Left lung (tissue), 10 donors: ENCODE measurements around the gene R3HDM4. TPM values are rescaled to one million over a fixed set of nuclear protein-coding genes. Genes with fewer than 3 reads are reported as not detected.

Experiments
- ATAC-seq: fragments of 200-7000 bp; cut with Tn5 transposase; one replicate; pipeline ENCODE4 v1.9.1; 2020; ENCODE audit warnings: moderate library complexity
- DNase-seq, 4 donors: peaks; one replicate each; pipeline ENCODE4 v3.0.0-alpha.2; 2013 to 2020
- H3K27ac ChIP-seq, 2 donors: fragments of 200-600 bp; sonication (generic) in 1 of 2; one replicate each; pipeline versions ENCODE4 v1.5.0 to v1.8.0; 2020 to 2021
- H3K27me3 ChIP-seq, 2 donors: fragments of 200-600 bp; sonication (generic) in 1 of 2; one replicate each; pipeline versions ENCODE4 v1.5.0 to v1.8.0; 2020 to 2021
- H3K36me3 ChIP-seq, 2 donors: fragments of 200-600 bp; sonication (generic) in 1 of 2; one replicate each; pipeline versions ENCODE4 v1.5.0 to v1.8.0; 2020 to 2021
- H3K4me1 ChIP-seq, 2 donors: fragments of 200-600 bp; one replicate each; pipeline ENCODE4 v1.8.0; 2021
- H3K4me3 ChIP-seq, 2 donors: fragments of 200-600 bp; sonication (generic) in 1 of 2; one replicate each; pipeline versions ENCODE4 v1.5.0 to v1.8.0; 2020 to 2021; ENCODE audit warnings: mild to moderate bottlenecking in 1 of 2
- H3K9me3 ChIP-seq, 2 donors: fragments of 200-600 bp; sonication (generic) in 1 of 2; one replicate each; pipeline versions ENCODE4 v1.5.0 to v1.8.0; 2020 to 2021
- CTCF ChIP-seq, 2 donors: fragments of 200-600 bp; sonication (generic) in 1 of 2; IDR thresholded peaks; one replicate each; pipeline versions ENCODE4 v1.5.0 to v1.8.0; 2021; ENCODE audit warnings: antibody characterized with exemption in 2 of 2
- intact Hi-C, 2 donors: fragments of 100-400 bp; cut with DNase I; formaldehyde crosslinking; loops; one replicate each; pipeline versions ENCODE4 v1.11.2 to v1.14.2; 2022
- polyA plus RNA-seq, 6 donors: library from polyadenylated mRNA; unstranded; fragments of 120-200 nt; gene quantifications; one replicate each; pipeline ENCODE4 v1.2.1, GENCODE V29; 2013; ENCODE audit not compliant: insufficient read length in 6 of 6
- total RNA-seq, 2 donors: library from RNA; stranded (reverse); fragmentation: NEBNext Ultra II Directional; extraction: Animal tissue kit (Norgen Biotek cat#: 25700); gene quantifications; one replicate each; pipeline ENCODE4 v1.2.1, GENCODE V29; 2021
- donor health status: DM: no; HTN: yes; CAD: no.
- donor health status: DM: no; HTN: no; CAD: no.

Gene R3HDM4
- total and polyA plus RNA-seq, 8 donors = 28.8 to 66.3 (median 39.0) TPM

GRCh38 chr19:919199-920050 lies 6.4 kb upstream of the R3HDM4 start:
- no peak for TF ChIP-seq CTCF (IDR thresholded peaks at IDR 0.05)
- Histone ChIP-seq H3K36me3 (no peaks in the 10 kb centered on the region), H3K27me3 (peaks cover 45 to 56% of the 10 kb centered on the region in 2 donors), H3K4me3 (peak overlapping the region in 1 of 2 donors; percentile 22), H3K27ac (no peak overlapping the region), H3K4me1 (peaks cover 12 to 76% of the 10 kb centered on the region in 2 donors), H3K9me3 (no peaks in the 10 kb centered on the region)
- ATAC-seq (no peak), DNase-seq (no peak)
- intact Hi-C loops = loop anchor here (5.0 kb wide), 3 partner anchors 62 to 152 kb away; partner anchors contain the start of genes CFD (in 1 of the 2) and WDR18 (in 1 of the 2)

GRCh38 chr19:918481-919198 lies 5.6 kb upstream of the R3HDM4 start:
- intact Hi-C loops = loop anchor here in 1 of 2 donors (5.0 kb wide), 2 partner anchors 61 to 151 kb away; partner anchors contain the start of gene CFD
- H3K4me1 ChIP-seq = peaks cover 14 to 76% of the 10 kb centered on the region in 2 donors
- DNase-seq (no peak), ATAC-seq (no peak)
- H3K9me3 ChIP-seq = no peaks in the 10 kb centered on the region
- peaks cover 45 to 56% of the 10 kb centered on the region in 2 donors for H3K27me3 ChIP-seq
- H3K27ac ChIP-seq = no peak overlapping the region
- no peak overlapping the region for H3K4me3 ChIP-seq
- H3K36me3 ChIP-seq = no peaks in the 10 kb centered on the region
- TF ChIP-seq CTCF (IDR thresholded peaks at IDR 0.05) = no peak

GRCh38 chr19:918152-918437 lies 5.1 kb upstream of the R3HDM4 start:
- no peak for TF ChIP-seq CTCF (IDR thresholded peaks at IDR 0.05)
- intact Hi-C loops = loop anchor here in 1 of 2 donors (5.0 kb wide), 2 partner anchors 61 to 151 kb away; partner anchors contain the start of gene CFD
- ATAC-seq (no peak), DNase-seq (no peak)
- Histone ChIP-seq H3K27me3 (peaks cover 45 to 56% of the 10 kb centered on the region in 2 donors), H3K4me1 (peaks cover 17 to 78% of the 10 kb centered on the region in 2 donors), H3K9me3 (no peaks in the 10 kb centered on the region), H3K4me3 (no peak overlapping the region), H3K27ac (no peak overlapping the region), H3K36me3 (no peaks in the 10 kb centered on the region)

- H3K36me3 ChIP-seq = no peaks in the 10 kb centered on the region
- H3K9me3 ChIP-seq = no peaks in the 10 kb centered on the region
- peak within 1 kb of the TSS in 1 of 2 donors; percentile 12 for H3K4me3 ChIP-seq
- ATAC-seq = peak; percentile 32
- TF ChIP-seq CTCF (IDR thresholded peaks at IDR 0.05) = peak; percentile 36 to 46
- H3K4me1 ChIP-seq = peaks cover 17 to 78% of the 10 kb centered on the region in 2 donors
- H3K27ac ChIP-seq = no peak within 1 kb of the TSS
- H3K27me3 ChIP-seq = peaks cover 45 to 56% of the 10 kb centered on the region in 2 donors
- DNase-seq = peak in 2 of 4 donors; percentile 45 to 90
- intact Hi-C loops = loop anchor here in 1 of 2 donors (5.0 kb wide), 2 partner anchors 60 to 150 kb away; partner anchors contain the start of gene CFD
These were observed 4.5 kb upstream of the R3HDM4 start, which contains the start of gene KISS1R for GRCh38 chr19:917323-918151. KISS1R (plus strand) TSS chr19:917333; CDS start chr19:917503, 170 bp downstream.
